Measurements from ENCODE around the gene ESD.

Gene ESD

DNA sequence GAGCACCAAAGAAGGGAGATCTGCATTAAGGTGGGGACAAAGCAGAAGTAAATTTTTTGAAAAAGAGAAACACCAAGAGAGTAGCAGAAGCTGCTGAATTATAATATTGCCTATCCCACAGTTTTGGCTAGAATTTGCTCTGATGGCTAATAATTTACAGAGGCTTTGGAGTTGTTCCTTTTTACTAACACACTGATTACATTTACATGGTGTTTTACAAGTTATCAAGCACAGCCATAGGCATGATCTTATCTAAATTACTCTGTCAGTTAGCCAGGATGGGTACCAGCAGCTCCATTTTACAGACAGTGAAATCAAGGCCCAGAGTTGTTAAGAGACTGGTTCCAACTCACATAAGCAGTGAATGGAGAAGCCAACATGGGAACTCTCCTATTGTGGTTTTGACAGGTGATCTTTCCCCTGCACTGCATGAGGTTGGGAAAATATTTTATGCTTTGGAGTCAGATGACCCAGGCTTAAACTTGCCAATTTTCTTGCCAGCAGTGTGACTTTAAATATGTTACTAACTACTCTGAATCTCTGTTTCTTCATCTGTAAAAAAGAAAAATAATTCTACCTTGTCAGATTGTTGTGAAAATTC, 33.5 kb upstream of the ESD start:
- H3K27me3 ChIP-seq (replicated peaks in 2 of 5; ENCODE audit: control insufficient read depth in 4 of 5, insufficient read depth in 5 of 5, low read length in 4 of 5) = no peaks in the 10 kb centered on the region
- ChIA-PET POLR2A (no interaction called here), CTCF (interaction anchor here (1.0 to 2.6 kb wide), 6 partner anchors 8 to 945 kb away, joined by 3 to 15 read pairs (median 4); partner anchors contain the start of gene HTR2A)
- H3K36me3 ChIP-seq (ENCODE audit: control insufficient read depth in 4 of 4, insufficient read depth in 4 of 4, low read length in 3 of 4) = no peaks in the 10 kb centered on the region
- no peak overlapping the region for H3K27ac ChIP-seq (ENCODE audit: insufficient read depth in 1 of 2, low read depth in 1 of 2, low read length in 2 of 2, poor library complexity in 1 of 2, severe bottlenecking in 2 of 2)
- no peak overlapping the region for H3K4me3 ChIP-seq (ENCODE audit: control insufficient read depth in 1 of 7, extremely low read depth in 1 of 7, insufficient read depth in 4 of 7, low read depth in 2 of 7, low read length in 6 of 7)
- DNase-seq = no peak
- no peaks in the 10 kb centered on the region for H3K9me3 ChIP-seq (ENCODE audit: control extremely low read depth in 1 of 5, control insufficient read depth in 4 of 5, insufficient read depth in 2 of 5, low read depth in 1 of 5, low read length in 4 of 5)
- H3K4me1 ChIP-seq (ENCODE audit: control extremely low read depth in 1 of 4, control insufficient read depth in 4 of 4, insufficient read depth in 4 of 4, low read length in 3 of 4) = no peaks in the 10 kb centered on the region

DNA sequence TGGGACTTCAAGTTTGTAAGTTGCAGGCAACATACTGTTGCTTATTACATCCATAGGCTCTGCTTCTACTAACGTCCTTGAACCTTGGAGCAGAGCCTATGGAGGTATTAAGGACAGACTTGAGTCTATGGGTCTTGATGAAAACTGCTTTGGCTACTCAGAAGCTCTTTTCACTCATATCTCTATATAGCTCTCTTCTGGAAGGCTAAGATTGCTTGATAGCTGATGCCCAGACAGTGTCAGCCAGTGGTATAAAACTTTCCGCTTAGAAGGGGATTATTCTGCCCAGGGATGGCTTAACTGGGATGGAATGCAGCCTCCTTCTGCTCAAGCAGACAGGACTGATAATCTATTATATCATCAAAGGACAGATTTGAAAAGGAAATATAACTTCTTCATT, 25.6 kb upstream of the ESD start:
- H3K4me1 ChIP-seq (ENCODE audit: control extremely low read depth in 1 of 4, control insufficient read depth in 4 of 4, insufficient read depth in 4 of 4, low read length in 3 of 4) = no peaks in the 10 kb centered on the region
- DNase-seq = no peak
- WGBS (ENCODE audit: insufficient coverage) = no CpG with 5 or more reads among the region's 2 CpGs
- no peaks in the 10 kb centered on the region for H3K27me3 ChIP-seq (replicated peaks in 2 of 5; ENCODE audit: control insufficient read depth in 4 of 5, insufficient read depth in 5 of 5, low read length in 4 of 5)
- H3K9me3 ChIP-seq (ENCODE audit: control extremely low read depth in 1 of 5, control insufficient read depth in 4 of 5, insufficient read depth in 2 of 5, low read depth in 1 of 5, low read length in 4 of 5) = no peaks in the 10 kb centered on the region
- ChIA-PET POLR2A (no interaction called here), CTCF (interaction anchor here (1.0 kb wide), 1 partner anchor 8 kb away, joined by 6 read pairs; no protein-coding TSS in a partner anchor)
- no peak overlapping the region for H3K27ac ChIP-seq (ENCODE audit: insufficient read depth in 1 of 2, low read depth in 1 of 2, low read length in 2 of 2, poor library complexity in 1 of 2, severe bottlenecking in 2 of 2)
- no peaks in the 10 kb centered on the region for H3K36me3 ChIP-seq (ENCODE audit: control insufficient read depth in 4 of 4, insufficient read depth in 4 of 4, low read length in 3 of 4)
- no peak overlapping the region for H3K4me3 ChIP-seq (ENCODE audit: control insufficient read depth in 1 of 7, extremely low read depth in 1 of 7, insufficient read depth in 4 of 7, low read depth in 2 of 7, low read length in 6 of 7)

DNA sequence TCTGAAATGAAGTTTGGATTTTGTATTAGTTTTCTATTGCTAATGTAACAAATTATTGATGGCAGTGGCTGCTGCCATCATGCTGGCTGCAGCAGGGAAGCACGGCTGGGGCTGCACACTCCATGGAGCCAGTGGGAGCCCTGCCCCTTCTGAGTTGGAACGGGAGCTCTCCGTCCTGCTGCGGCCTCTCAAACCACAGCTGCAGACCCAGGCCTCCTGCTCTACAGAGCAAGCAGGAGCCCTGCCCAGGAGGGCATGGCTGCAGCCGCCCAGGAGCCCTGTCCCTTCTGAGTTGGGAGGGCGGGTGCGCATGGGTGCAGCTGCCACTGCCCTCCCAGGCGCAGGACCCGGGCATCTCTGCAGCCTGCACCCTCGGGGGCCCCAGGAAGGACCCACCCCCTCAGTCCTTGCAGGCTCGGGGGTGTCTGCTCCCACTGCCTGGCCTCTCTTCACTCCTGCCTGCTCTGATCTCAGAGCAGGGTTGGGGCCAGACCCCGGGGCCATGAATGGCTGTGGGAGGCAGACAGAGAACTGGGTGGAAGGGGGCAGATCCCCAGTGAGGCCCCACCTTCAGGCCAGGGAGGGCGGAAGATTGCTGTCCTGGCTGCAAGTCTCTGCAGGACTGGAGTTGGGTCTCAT, 21.0 kb upstream of the ESD start:
- Histone ChIP-seq H3K36me3 (ENCODE audit: control insufficient read depth in 4 of 4, insufficient read depth in 4 of 4, low read length in 3 of 4) (no peaks in the 10 kb centered on the region), H3K9me3 (ENCODE audit: control extremely low read depth in 1 of 5, control insufficient read depth in 4 of 5, insufficient read depth in 2 of 5, low read depth in 1 of 5, low read length in 4 of 5) (peaks cover 0 to 2% (median 2%) of the 10 kb centered on the region in 5 experiments), H3K4me1 (ENCODE audit: control extremely low read depth in 1 of 4, control insufficient read depth in 4 of 4, insufficient read depth in 4 of 4, low read length in 3 of 4) (no peaks in the 10 kb centered on the region), H3K27me3 (replicated peaks in 2 of 5; ENCODE audit: control insufficient read depth in 4 of 5, insufficient read depth in 5 of 5, low read length in 4 of 5) (no peaks in the 10 kb centered on the region), H3K4me3 (ENCODE audit: control insufficient read depth in 1 of 7, extremely low read depth in 1 of 7, insufficient read depth in 4 of 7, low read depth in 2 of 7, low read length in 6 of 7) (no peak overlapping the region), H3K27ac (ENCODE audit: insufficient read depth in 1 of 2, low read depth in 1 of 2, low read length in 2 of 2, poor library complexity in 1 of 2, severe bottlenecking in 2 of 2) (no peak overlapping the region)
- ChIA-PET POLR2A (no interaction called here), CTCF (interaction anchor here (1.9 kb wide), 1 partner anchor 17 kb away, joined by 6 read pairs; no protein-coding TSS in a partner anchor)
- 95% methylated on average over 11 of the region's 13 CpGs for WGBS (ENCODE audit: insufficient coverage)
- no peak for DNase-seq

DNA sequence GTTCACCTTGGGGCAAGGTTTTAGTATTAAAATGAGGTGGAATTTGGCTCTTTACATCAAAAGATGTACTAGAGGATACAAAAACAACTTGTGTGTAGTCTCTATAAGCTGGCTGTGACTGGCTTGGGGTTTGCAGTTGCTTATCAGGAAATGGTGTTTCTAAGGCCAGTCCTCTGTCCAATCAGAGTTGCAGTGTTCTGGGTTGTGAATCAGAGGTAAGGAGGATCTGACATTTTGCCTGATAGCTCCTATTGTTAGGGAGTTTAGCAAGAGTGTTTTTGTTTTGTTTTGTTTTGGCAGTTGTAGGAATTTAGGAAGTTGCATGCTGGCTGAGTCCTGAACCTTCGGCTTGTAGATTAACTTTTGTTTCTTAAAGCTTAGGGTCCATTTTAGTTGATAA, 20.1 kb upstream of the ESD start:
- Histone ChIP-seq H3K9me3 (ENCODE audit: control extremely low read depth in 1 of 5, control insufficient read depth in 4 of 5, insufficient read depth in 2 of 5, low read depth in 1 of 5, low read length in 4 of 5) (peaks cover 2 to 11% (median 4%) of the 10 kb centered on the region in 5 experiments), H3K36me3 (ENCODE audit: control insufficient read depth in 4 of 4, insufficient read depth in 4 of 4, low read length in 3 of 4) (no peaks in the 10 kb centered on the region), H3K27ac (ENCODE audit: insufficient read depth in 1 of 2, low read depth in 1 of 2, low read length in 2 of 2, poor library complexity in 1 of 2, severe bottlenecking in 2 of 2) (no peak overlapping the region), H3K4me3 (ENCODE audit: control insufficient read depth in 1 of 7, extremely low read depth in 1 of 7, insufficient read depth in 4 of 7, low read depth in 2 of 7, low read length in 6 of 7) (no peak overlapping the region), H3K27me3 (replicated peaks in 2 of 5; ENCODE audit: control insufficient read depth in 4 of 5, insufficient read depth in 5 of 5, low read length in 4 of 5) (no peaks in the 10 kb centered on the region), H3K4me1 (ENCODE audit: control extremely low read depth in 1 of 4, control insufficient read depth in 4 of 4, insufficient read depth in 4 of 4, low read length in 3 of 4) (no peaks in the 10 kb centered on the region)
- DNase-seq = no peak
- POLR2A ChIA-PET = no interaction called here
- 100% methylated on average over 1 of the region's 1 CpG for WGBS (ENCODE audit: insufficient coverage)
- CTCF ChIA-PET = no interaction called here

DNA sequence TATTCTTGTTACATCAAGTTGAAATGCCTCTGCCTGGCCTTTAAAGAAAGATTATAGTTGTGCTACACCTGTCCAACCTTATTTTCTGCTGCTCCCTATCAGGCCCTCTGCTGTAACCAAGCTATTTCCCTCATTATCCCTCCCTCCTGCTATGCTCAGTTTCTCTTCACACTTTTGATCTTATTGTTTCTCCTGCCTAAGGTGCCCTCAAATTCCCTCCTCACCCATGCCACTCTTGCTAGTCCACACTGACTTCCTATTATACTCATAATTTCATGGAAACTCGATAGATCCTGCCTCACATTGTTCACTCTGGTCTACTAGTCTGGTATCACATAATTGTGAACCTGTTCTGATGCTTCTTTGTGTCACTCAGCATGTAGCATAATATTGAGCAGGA, 19.4 kb upstream of the ESD start:
- H3K27me3 ChIP-seq (replicated peaks in 2 of 5; ENCODE audit: control insufficient read depth in 4 of 5, insufficient read depth in 5 of 5, low read length in 4 of 5) = no peaks in the 10 kb centered on the region
- no peaks in the 10 kb centered on the region for H3K36me3 ChIP-seq (ENCODE audit: control insufficient read depth in 4 of 4, insufficient read depth in 4 of 4, low read length in 3 of 4)
- H3K9me3 ChIP-seq (ENCODE audit: control extremely low read depth in 1 of 5, control insufficient read depth in 4 of 5, insufficient read depth in 2 of 5, low read depth in 1 of 5, low read length in 4 of 5) = peaks cover 3 to 16% (median 4%) of the 10 kb centered on the region in 5 experiments
- H3K4me1 ChIP-seq (ENCODE audit: control extremely low read depth in 1 of 4, control insufficient read depth in 4 of 4, insufficient read depth in 4 of 4, low read length in 3 of 4) = no peaks in the 10 kb centered on the region
- WGBS (ENCODE audit: insufficient coverage) = 100% methylated on average over 1 of the region's 1 CpG
- ChIA-PET POLR2A (no interaction called here), CTCF (interaction anchor here (1.2 to 1.3 kb wide), 2 partner anchors 9 to 13 kb away, joined by 3 to 4 read pairs; no protein-coding TSS in a partner anchor)
- no peak overlapping the region for H3K27ac ChIP-seq (ENCODE audit: insufficient read depth in 1 of 2, low read depth in 1 of 2, low read length in 2 of 2, poor library complexity in 1 of 2, severe bottlenecking in 2 of 2)
- H3K4me3 ChIP-seq (ENCODE audit: control insufficient read depth in 1 of 7, extremely low read depth in 1 of 7, insufficient read depth in 4 of 7, low read depth in 2 of 7, low read length in 6 of 7) = no peak overlapping the region
- no peak for DNase-seq

DNA sequence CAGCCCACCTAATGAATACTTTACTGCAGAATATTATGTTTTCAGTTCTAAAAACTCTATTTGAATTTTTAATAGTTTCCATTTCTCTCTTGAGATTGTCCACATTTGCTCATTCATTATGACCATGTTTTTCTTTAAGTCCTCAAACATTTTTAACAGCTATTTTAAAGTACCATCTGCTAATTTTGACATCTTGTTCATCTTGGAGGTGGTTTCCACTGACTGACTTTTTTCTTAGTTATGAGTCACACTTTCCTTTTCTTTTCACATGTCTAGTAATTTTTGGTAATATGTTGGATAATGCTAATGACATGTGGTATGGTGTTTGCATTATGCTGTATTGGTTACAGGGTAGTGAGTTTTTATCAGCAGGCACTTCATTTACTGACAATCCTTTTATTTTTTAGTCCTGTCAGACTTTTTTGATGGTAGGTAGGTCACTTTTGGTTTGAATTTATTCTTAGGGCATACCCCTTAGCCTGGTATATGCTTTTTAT, 15.4 kb upstream of the ESD start:
- CTCF ChIA-PET = no interaction called here
- DNase-seq = peak in 2 of 3 donors; percentile 37 to 52
- H3K9me3 ChIP-seq (ENCODE audit: control extremely low read depth in 1 of 5, control insufficient read depth in 4 of 5, insufficient read depth in 2 of 5, low read depth in 1 of 5, low read length in 4 of 5) = peaks cover 3 to 18% (median 4%) of the 10 kb centered on the region in 5 experiments

DNA sequence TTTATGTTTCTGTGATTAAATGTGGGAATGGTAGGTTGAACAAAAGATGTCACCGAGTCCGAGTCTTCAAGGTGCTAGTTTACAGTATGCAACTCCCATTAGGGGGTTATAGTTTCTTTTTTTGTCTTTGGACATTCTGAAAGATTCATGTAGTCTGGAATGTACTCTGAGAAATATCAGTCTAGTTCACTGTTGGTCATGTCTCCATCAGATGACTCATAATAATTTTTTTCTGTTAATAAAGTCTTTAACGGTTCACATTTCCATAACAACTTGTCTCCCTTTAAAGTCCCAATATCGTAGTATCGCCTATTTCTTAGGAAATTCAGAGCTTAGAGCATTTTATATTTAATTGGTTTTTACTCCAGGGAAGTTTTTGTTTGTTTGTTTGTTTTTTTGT, 13.5 kb upstream of the ESD start:
- Histone ChIP-seq H3K27me3 (replicated peaks in 2 of 5; ENCODE audit: control insufficient read depth in 4 of 5, insufficient read depth in 5 of 5, low read length in 4 of 5) (no peaks in the 10 kb centered on the region), H3K4me1 (ENCODE audit: control extremely low read depth in 1 of 4, control insufficient read depth in 4 of 4, insufficient read depth in 4 of 4, low read length in 3 of 4) (no peaks in the 10 kb centered on the region), H3K27ac (ENCODE audit: insufficient read depth in 1 of 2, low read depth in 1 of 2, low read length in 2 of 2, poor library complexity in 1 of 2, severe bottlenecking in 2 of 2) (no peak overlapping the region), H3K4me3 (ENCODE audit: control insufficient read depth in 1 of 7, extremely low read depth in 1 of 7, insufficient read depth in 4 of 7, low read depth in 2 of 7, low read length in 6 of 7) (no peak overlapping the region), H3K9me3 (ENCODE audit: control extremely low read depth in 1 of 5, control insufficient read depth in 4 of 5, insufficient read depth in 2 of 5, low read depth in 1 of 5, low read length in 4 of 5) (peaks cover 3 to 18% (median 4%) of the 10 kb centered on the region in 5 experiments), H3K36me3 (ENCODE audit: control insufficient read depth in 4 of 4, insufficient read depth in 4 of 4, low read length in 3 of 4) (no peaks in the 10 kb centered on the region)
- ChIA-PET CTCF (no interaction called here), POLR2A (interaction anchor here (0.6 kb wide), 1 partner anchor 649 kb away, joined by 3 read pairs; no protein-coding TSS in a partner anchor)
- 100% methylated on average over 1 of the region's 5 CpGs for WGBS (ENCODE audit: insufficient coverage)
- DNase-seq = no peak

More for the DNA sequence above, 15.4 kb upstream of the ESD start:
- H3K4me1 ChIP-seq (ENCODE audit: control extremely low read depth in 1 of 4, control insufficient read depth in 4 of 4, insufficient read depth in 4 of 4, low read length in 3 of 4) = no peaks in the 10 kb centered on the region
- POLR2A ChIA-PET = no interaction called here
- no peak overlapping the region for H3K4me3 ChIP-seq (ENCODE audit: control insufficient read depth in 1 of 7, extremely low read depth in 1 of 7, insufficient read depth in 4 of 7, low read depth in 2 of 7, low read length in 6 of 7)
- H3K27ac ChIP-seq (ENCODE audit: insufficient read depth in 1 of 2, low read depth in 1 of 2, low read length in 2 of 2, poor library complexity in 1 of 2, severe bottlenecking in 2 of 2) = no peak overlapping the region
- no peaks in the 10 kb centered on the region for H3K36me3 ChIP-seq (ENCODE audit: control insufficient read depth in 4 of 4, insufficient read depth in 4 of 4, low read length in 3 of 4)
- H3K27me3 ChIP-seq (replicated peaks in 2 of 5; ENCODE audit: control insufficient read depth in 4 of 5, insufficient read depth in 5 of 5, low read length in 4 of 5) = no peaks in the 10 kb centered on the region
